GM19239 (cell line): ENCODE data around the gene CEP350.
"Not testable (repeated sequence)": the region's sequence is repeated elsewhere in the genome, so short reads cannot be mapped to it uniquely, and the experiment has no call there.

Experiments
- DNase-seq: peaks from one replicate; pipeline ENCODE4 v3.0.0; 2011; ENCODE audit warnings: low spot score; ENCODE audit not compliant: insufficient read length
- FAIRE-seq: peaks from 2 replicates; lab custom pipeline; 2011; peaks lifted over from hg19 to GRCh38; lab: Jason Lieb, UNC

CEP350 gene

DNA sequence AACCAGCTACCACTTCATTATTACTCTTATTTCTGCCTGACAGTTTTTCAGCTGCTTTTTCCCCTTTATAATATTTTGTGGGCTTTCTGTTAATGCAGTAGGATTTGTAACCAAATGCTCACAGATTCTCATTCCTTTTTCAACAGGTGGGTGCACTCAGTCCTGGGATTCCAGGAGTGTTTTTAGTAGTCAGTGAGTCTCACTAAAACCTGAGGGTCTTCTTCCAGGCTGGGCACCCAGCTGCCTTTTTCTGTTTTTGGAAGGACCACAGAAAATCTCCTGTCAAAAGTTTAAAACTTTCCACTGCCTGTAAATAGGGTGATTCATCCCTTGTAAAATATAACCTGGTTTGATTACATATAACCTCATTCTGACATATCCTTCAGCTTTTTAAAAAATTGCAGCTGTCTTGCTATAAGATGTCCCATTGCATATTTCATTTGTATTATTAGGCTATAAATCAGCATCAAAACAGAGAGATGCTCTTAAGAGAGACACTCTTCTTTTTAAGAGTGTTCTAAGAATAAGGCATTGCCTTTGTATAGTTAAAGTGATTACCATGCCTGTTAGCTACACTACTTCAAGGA, 16.8 kb upstream of the CEP350 start:
- no peak for DNase-seq
- no peak for FAIRE-seq

DNA sequence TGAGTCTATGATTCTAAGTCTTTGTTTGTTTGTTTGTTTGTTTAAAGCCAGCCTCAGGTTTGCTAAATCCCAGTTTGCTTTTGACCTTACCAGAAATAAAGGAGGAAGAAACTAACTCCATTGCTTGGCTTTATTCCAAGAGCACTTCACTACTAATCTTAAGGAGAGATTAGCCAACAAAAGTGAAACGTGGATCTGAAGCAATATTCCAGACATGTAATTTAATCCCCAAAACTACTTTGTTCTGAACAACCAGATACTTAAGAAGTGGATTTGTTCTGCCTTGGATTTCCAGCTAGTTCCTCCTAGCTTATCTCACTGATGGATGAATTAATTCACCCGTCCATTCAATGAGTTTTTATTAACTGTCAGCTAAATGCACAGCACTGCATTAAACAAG, 15.9 kb upstream of the CEP350 start:
- FAIRE-seq, result no peak
- no peak for DNase-seq

DNA sequence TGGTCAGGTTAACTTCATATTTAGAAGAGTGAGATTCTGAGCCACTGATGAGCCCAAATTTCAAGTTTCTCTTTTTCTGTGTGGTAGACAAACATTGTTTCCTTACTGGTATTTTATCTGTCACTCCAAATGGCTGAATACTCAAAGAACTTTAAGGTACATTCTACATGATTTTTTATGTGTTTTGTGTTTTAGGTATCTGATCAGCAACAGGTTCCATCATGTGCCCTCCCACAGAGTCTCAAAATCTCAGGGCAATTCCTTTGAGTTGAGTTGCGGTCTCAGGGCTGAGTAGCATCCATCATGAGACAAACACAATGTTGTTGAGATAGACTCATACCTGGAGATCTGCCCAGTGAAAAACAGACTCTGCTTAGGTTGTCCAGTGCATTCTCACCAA, 14.7 kb upstream of the CEP350 start:
- FAIRE-seq, result no peak
- no peak for DNase-seq

DNA sequence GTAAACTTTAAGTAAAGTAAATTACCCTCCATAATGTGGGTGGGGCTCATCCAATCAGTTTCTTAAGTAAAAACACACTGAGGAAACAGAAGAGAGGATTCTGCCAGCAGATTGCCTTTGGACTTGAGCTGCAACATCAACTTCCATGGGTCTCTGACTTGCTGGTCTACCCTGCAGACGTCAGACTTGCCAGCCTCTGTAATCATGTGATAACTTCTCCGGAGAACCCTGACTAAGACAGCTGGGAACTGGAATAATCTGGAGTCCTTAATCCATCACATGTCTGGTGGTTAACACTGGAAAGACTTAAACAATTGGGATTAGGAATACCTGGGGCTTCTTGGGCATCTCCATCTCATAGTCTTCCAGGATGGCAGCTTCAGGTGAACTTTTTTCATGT, 13.2 kb upstream of the CEP350 start:
- no peak for FAIRE-seq

DNA sequence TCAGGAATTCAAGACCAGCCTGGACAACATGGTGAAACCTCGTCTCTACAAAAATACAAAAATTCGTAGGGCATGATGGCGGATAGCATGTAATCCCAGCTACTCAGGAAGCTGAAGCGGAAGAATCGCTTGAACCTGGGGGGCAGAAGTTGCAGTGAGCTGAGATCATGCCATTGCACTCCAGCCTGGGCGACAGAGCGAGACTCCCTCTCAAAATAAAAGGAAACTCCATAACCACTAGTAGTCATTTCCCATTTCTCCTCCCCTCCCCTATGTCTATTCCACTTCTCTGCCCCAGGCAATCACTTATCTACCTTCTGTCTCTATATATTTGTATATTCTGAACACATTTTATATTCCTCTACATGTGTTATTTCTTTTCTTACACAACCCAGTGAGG, 4.0 kb upstream of the CEP350 start:
- DNase-seq, result no peak

More for the DNA sequence above, 13.2 kb upstream of the CEP350 start:
- no peak for DNase-seq

DNA sequence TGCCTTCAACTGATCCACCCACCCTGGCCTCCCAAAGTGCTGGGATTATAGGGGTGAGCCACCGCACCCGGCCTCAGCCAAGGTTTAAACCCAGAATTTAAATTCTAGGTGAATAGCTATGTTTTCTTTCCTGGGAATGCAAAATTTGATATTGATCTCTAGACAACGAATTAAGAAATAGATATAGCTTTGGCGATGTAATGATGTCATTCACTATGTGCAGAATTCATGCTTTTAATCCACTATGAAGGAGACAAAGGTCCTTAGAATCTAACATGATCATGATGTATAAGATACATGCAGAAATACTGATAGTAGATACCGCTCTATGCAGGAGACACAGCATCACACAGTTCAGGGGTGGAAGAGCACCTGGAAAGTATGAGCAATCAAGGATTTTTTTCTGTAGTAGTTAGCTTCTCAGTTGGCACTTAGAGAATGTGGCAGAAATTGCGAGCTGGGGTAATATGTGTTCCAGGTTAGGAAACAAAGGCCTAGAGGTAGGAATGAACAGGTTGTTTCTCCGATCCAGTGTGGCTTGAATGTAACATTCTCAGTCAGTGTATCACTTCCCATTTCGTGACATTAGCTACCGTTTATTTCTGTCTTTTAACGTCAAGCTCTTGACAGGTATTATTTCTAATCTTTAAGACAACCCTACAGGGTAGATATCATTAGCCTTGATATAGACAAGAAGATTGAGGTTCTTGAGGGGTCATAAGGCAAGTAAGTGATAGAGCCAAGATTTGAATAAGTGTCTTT, 3.0 kb upstream of the CEP350 start:
- FAIRE-seq (no peak), DNase-seq (no peak)

More for the DNA sequence above, 4.0 kb upstream of the CEP350 start:
- FAIRE-seq, result no peak

DNA sequence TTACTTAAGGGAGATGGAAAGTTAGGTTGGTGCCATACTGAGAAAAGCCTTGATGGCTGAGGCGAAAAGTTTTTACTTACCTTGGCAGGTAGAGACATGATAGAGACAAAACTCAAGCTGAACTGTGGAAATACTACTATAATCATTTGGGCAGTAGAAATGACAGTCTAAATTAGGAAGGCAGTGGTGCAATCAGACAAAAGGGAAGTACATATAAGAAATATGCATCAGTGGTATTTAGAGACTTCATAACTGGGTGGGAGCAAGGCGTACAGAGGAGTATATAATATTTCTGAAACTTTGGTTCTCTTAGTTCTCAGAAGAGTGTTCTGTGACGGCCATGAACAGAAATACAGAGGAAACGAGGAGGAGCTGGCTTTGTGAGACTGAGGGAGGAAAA, 2.4 kb upstream of the CEP350 start:
- DNase-seq (no peak), FAIRE-seq (no peak)

DNA sequence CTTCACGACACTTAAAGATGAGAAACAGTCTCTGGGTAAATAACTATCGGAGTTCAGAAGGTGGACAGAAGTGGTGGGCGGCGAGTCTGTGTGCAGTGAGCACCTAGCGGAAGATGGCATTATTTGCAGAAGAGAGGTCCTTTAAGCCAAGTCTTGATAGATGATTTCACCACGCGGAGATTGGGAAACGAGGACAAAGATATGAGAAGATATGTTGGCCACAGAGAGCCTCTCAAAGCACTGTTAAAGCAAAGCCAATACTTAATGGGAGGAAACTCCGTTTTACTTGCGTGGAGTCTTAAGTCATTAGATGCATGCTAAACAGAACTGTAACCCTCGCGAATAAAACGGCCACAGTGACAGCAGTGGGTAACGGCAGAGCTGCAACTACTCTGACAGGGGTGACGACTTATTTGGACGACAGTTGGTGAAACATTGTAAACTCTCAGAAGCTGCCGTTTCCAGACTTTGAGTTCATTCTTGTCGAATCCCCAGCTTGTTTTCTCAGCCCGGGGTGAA, 577 bp upstream of the CEP350 start:
- DNase-seq, result no peak
- FAIRE-seq, result no peak

DNA sequence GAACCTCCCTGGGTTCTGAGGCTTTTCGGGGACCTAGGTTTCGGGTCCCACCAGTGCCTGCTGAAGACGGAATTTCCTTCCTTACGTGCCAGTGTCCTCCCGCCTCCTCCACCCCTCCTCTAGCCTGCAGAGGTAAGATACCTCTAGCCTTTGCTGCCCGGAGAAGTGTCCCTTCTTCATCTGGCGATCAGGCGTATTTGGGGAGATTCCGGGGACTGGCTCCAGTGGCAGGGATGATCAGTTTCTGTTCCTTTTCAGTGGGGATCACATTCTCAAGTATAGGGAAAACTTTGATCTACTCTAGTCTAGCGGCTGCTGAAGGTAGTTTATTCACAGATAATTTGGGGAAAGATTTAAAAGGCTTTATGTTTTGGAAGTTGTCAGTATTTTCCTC, 674 bp downstream of the CEP350 start:
- FAIRE-seq (no peak), DNase-seq (no peak)

DNA sequence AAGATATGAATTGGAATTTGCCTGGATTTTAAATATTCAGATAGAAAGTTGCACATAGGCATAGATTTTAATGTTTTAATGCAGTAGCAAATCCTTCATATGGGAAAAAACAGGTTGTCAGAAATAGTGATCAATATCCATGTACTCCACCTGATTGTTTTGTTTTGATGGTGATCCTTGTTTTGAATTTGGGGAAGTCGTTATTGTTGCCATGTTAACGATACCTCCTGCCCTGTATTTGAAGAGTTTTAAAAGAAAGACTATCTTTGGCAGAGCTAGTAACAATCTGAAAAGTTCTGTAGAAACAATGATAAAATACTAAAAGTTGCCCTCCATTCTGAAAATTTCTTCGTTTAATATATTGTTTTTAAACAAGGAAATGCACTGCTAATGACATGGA, 1.1 kb downstream of the CEP350 start:
- FAIRE-seq (peak; percentile 61), DNase-seq (no peak)

DNA sequence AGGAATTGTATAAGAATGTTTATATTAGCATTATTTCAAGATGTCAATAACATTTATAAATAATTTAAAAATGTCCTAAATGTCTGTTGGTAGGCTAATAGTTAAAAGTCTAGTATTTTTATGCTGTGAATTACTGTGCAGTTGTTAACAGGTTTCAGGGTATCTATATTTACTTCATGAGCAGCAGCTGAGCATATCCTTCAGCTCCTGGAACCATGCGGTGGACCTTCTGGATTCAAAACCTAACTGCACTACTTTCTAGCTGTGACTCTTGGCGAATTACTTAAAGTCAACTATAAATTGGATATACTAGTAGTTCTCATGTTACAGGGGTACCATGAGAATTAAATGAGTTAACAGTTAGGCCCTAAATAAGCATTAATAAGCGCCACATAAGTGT, 3.7 kb downstream of the CEP350 start:
- FAIRE-seq (no peak), DNase-seq (no peak)

DNA sequence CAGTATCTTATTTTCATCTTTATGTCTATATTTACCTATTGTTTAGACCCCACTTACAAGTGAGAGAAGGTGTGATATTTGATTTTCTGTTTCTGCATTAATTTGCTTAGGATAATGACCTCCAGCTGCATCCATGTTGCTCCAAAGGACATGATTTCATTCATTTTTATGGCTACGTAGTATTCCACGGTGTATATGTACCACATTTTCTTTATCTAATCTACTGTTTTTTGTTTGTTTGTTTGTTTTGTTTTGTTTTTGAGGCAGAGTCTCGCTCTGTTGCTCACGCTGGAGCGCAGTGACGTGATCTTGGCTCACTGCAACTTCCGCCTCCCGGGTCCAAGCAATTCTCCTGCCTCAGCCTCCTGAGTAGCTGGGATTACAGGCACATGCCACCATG, 7.6 kb downstream of the CEP350 start:
- FAIRE-seq, DNase-seq: not testable (repeated sequence)

DNA sequence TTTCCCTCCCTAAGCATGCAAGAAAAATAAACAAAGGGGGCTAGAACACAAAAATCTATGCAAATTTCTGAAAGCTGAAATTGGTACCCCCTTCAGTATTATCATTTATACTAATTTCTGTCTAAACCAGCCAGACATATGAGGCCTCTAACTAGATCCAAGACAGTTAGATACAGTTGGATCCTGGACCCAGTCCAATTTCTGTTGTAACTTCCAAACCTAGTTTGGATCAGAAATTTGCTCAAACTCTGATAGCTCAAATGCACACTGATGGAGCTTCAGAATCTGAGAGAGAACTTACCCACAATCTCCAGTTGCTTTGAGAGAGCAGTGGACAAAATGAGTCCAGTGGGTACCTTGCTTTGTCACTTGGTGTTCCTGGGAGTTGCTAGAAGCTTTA, 11.9 kb downstream of the CEP350 start:
- FAIRE-seq (no peak), DNase-seq (no peak)

DNA sequence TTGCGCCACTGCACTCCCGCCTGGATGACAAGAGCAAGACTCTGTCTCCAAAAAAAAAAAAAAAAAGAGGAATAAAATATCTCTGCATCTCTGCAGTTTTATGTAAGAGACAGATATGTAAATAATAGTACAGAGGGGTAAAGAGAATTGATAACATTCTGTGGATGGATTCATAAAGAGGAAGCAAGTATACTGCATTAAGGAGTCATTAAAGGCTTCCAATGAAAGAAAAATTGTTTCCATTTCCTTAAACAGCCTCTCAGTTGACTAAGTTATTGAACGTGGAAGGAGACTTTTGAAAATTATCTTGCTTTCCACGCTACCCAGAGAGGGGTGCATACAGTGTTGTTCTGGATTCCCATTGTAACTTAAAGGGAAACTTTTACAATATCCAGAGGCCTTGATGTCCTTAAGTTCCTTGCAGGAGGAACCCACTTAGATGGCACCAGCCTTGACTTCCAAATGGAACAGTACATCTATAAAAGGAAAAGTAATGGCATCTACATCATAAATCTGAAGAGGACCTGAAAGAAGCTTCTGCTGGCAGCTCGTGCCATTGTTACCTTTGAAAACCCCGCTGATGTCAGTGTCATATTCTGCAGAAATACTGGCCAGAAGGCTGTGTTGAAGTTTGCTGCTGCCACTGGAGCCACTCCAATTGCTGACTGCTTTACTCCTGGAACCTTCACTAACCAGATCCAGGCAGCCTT, 13.8 kb downstream of the CEP350 start:
- DNase-seq (no peak), FAIRE-seq (no peak)

DNA sequence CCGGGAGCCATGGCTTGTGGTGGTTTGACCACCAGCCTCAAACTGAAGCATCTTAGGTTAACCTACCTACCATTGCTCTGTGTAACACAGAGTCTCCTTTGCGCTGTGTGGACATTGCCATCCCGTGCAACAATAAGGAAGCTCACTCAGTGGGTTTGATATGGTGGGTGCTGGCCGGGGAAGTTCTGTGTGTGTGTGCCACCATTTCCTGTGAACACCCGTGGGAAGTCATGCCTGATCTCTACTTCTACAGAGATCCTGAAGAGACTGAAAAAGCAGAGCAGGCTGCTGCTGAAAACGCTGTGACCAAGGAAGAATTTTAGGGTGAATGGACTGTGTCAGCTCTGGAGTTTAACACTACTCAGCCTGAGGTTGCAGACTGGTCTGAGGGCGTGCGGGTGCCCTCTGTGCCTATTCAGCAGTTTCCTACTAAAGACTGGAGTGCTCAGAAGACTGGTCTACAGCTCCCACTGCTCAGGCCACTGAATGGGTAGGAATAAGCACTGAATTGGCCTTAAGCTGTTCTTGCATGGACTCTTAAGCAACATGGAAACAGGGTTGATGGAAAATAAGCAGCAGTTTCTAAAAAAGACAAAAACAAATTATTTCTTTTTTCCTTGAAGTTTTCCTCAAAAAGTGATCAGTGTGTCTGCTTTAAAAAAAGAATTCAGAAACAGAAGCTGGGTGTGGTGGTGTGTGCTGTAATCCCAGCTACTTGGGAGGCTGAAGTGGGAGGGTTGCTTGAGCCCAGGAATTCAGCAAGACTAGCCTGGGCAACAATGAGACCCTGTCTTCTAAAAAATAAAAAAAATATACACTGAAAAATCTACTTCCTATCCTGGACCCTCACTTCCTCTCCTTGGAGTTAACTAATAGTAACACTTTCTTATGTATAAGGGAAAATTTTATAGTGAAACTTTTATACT, 14.6 kb downstream of the CEP350 start:
- FAIRE-seq (no peak), DNase-seq (no peak)

DNA sequence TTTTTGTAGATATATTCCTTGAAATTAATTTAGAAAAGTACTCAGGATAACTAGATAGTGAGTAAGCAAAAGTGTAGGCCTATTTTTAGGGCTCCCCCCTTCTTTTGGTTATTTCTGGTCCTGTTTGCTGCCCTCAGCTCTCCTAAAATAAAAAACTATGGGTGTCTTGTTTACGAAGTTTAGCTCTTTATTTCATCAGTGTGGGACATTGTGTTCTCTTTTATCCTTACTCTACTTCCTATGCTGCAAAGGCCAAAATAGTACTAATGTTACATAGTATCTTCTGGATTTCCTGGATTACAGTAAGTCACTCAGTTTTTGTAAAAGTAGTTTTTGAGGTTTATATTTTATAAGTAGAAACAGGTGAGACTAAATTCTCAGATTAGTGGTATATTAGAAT, 15.4 kb downstream of the CEP350 start:
- no peak for DNase-seq
- FAIRE-seq, result no peak

DNA sequence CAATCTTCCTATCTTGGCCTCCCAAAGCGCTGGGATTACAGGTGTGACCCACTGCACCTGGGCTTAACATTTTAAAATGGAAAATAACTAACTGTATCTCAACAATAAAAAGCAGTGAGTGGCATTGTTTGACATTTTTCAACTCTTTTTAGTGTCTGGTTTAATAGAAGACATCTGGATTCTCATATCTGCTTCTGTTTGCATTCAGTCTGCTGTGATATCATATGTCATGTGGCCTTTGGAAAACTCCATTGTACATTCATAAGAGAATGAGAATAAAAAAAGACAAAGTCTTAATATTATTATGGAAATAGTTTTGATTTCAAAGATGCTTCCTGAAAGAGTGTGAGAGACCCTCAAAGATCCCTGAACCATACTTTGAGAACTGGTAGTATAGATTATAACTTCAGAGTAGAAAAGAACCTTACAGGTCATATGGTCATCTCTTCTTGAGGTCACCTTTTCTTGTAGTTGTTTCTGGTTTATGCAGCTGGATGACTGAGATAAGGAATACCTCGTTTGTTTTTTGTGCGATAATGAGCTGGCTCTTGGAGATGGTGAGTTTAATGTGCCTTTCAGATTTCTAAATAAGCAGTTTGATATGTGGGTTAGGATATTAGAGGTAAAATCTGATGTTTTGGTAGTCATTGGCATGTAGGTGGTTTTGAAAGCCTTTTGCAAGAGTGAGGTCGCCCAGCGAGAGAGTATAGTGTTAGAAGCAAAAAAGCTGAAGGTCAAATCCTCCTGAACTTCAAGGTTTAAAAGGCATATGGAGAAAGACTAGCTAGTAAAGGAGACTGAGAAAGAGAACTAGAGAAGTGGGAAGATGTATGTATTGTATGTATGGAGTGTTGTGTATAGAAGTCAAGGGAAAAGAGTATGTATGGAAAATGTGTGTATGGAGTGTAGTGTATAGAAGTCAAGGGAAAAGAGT, 17.2 kb downstream of the CEP350 start:
- no peak for DNase-seq
- FAIRE-seq, result no peak

DNA sequence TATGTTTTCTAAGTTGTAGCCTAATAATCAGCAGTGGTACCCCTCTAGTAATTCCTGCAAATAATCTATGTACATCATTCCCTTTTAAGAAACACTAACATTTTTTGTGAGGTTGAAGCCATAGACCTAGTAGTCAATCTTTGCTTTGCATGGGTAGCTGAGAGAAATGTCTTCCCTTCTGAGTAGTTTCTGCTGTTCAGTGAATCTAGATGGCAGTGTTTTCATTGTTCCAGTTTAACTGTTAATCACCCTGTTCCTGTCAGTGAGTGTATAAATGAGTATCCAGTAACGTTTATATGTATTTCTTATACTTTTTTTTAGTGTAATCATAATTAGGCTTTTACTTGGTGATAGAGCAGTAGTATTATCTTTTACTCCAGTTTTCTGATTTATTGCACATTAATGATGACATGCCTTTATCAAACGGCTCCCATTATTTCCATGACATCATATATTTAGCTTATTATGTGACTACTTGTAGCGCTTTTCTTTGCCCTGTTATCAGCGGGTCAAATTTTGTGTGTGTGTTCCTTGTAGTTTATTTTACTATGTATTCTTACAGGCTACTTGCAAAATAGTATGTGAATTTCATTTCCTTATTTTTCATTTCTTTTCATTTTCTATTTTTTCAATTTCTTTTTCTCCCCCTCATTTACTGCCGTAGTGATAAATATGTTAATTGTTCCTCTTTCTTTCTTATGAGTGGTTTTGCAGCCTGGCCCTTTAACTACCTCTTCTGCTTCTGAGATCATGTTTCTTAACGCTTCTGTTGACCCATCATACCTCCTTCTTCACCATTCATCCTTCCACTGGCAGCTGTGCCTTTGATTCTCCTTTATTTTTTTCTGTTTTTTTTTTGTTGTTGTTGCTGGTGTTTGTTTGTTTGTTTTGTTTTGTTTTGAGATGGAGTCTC, 18.8 kb downstream of the CEP350 start:
- DNase-seq (no peak), FAIRE-seq (peak; percentile 47)
